Gastroesophageal sphincter (tissue), 3 donors: ENCODE measurements around the gene SLC28A1.

Source experiments
- EP300 ChIP-seq: sonication (generic); formaldehyde crosslinking; IDR thresholded peaks from one replicate; pipeline ENCODE4 v1.6.1; 2017; ENCODE audit warnings: antibody characterized with exemption, mild to moderate bottlenecking
- POLR2A ChIP-seq, 2 donors: fragments of 450-650 bp; IDR thresholded peaks; one replicate each; pipeline ENCODE4 v1.6.1; 2017; ENCODE audit warnings: antibody characterized with exemption in 2 of 2, mild to moderate bottlenecking in 2 of 2, moderate library complexity in 1 of 2
- POLR2AphosphoS5 ChIP-seq: sonication (generic); formaldehyde crosslinking; IDR thresholded peaks from one replicate; pipeline ENCODE4 v1.6.1; 2017; ENCODE audit warnings: antibody characterized with exemption
- TF ChIP-seq, protein P1 (sequence below), 4 experiments: fragments of 200-600 bp in 2 of 4; fragments of 450-650 bp in 2 of 4; sonication (generic) in 1 of 4; IDR thresholded peaks; one replicate each; pipeline ENCODE4 v1.5.1; 2017 to 2019; ENCODE audit warnings: antibody characterized with exemption in 4 of 4, mild to moderate bottlenecking in 2 of 4, moderate library complexity in 2 of 4

DNA sequence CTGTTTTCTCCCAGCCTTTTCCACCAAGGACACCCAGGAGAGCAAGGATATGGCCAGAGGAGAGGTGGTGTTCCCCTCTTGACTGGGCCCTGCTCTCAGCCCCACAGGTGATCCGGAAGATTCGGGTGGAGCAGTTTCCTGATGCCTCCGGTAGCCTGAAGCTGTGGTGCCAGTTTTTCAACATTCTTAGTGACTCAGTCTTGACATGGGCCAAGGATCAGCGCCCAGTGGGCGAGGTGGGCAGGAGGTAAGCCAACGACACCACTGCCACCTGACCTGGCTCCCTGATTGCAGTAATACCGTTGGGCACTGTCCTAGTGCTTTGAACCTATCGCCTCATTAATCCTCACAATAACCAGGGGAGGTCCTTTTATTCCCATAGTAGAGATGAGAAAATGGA lies 25.3 kb upstream of the SLC28A1 start:
- TF ChIP-seq EP300 (no peak), POLR2A (IDR thresholded peaks at IDR 0.05) (no peak), POLR2AphosphoS5 (no peak)
- TF ChIP-seq, protein P1, sequence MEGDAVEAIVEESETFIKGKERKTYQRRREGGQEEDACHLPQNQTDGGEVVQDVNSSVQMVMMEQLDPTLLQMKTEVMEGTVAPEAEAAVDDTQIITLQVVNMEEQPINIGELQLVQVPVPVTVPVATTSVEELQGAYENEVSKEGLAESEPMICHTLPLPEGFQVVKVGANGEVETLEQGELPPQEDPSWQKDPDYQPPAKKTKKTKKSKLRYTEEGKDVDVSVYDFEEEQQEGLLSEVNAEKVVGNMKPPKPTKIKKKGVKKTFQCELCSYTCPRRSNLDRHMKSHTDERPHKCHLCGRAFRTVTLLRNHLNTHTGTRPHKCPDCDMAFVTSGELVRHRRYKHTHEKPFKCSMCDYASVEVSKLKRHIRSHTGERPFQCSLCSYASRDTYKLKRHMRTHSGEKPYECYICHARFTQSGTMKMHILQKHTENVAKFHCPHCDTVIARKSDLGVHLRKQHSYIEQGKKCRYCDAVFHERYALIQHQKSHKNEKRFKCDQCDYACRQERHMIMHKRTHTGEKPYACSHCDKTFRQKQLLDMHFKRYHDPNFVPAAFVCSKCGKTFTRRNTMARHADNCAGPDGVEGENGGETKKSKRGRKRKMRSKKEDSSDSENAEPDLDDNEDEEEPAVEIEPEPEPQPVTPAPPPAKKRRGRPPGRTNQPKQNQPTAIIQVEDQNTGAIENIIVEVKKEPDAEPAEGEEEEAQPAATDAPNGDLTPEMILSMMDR (IDR thresholded peaks at IDR 0.05): no peak
